Astrocyte (in vitro differentiated cells and primary cell): ENCODE measurements around the gene HOGA1.

Experiments used
- CTCF ChIP-seq: IDR thresholded peaks from 2 replicates; pipeline ENCODE4 v1.5.1; 2011; ENCODE audit warnings: low read depth, mild to moderate bottlenecking, inconsistent platforms, low read length, moderate library complexity; ENCODE audit not compliant: insufficient read depth
- EZH2 ChIP-seq: IDR thresholded peaks from 2 replicates; pipeline ENCODE4 v1.6.1; 2012; ENCODE audit warnings: mild to moderate bottlenecking, low read length, inconsistent platforms; ENCODE audit not compliant: insufficient read depth

DNA sequence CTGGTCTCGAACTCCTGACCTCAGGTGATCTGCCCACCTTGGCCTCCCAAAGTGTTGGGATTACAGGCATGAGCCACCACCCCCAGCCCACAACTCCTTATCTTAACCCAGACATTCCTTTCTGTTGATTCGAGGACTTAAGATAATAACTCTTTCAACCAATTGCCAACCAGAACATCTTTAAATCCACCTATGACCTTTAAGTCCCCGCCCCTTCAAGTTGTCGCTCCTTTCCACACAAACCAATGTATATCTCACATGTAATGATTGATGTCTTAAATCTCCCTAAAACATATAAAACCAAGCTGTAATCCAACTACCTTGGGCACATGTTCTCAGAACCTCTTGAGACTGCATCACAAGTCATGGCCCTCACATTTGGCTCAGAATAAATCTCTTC, 19.4 kb upstream of the HOGA1 start:
- no peak for TF ChIP-seq CTCF
- TF ChIP-seq EZH2 = no peak
